CD4-positive, alpha-beta T cell treated with Interleukin-17A for 1 hour (primary cell): ENCODE results near the gene IGFL1.
"Not testable (repeated sequence)": the region's sequence is repeated elsewhere in the genome, so short reads cannot be mapped to it uniquely, and the experiment has no call there.

ENCODE experiments used
- DNase-seq: peaks from one replicate; pipeline ENCODE4 v3.0.0-alpha.2; 2020

The IGFL1 gene

GRCh38 chr19:46202872-46203860 is 26.4 kb upstream of the IGFL1 start:
- no peak for DNase-seq

- DNase-seq = no peak
These were observed 25.5 kb upstream of the IGFL1 start for GRCh38 chr19:46204008-46204407.

- no peak for DNase-seq
These were observed 24.2 kb upstream of the IGFL1 start for GRCh38 chr19:46205183-46205984.

- DNase-seq = no peak
These were observed 23.4 kb upstream of the IGFL1 start for GRCh38 chr19:46206176-46206575.

- DNase-seq = no peak
These were observed 22.9 kb upstream of the IGFL1 start for GRCh38 chr19:46206682-46207081.

- not testable (repeated sequence) for DNase-seq
These were observed 21.7 kb upstream of the IGFL1 start for GRCh38 chr19:46207858-46208257.

- DNase-seq = no peak
These were observed 20.5 kb upstream of the IGFL1 start for GRCh38 chr19:46209051-46209450.

GRCh38 chr19:46209472-46209871 is 20.1 kb upstream of the IGFL1 start:
- no peak for DNase-seq

GRCh38 chr19:46210669-46211068 is 18.9 kb upstream of the IGFL1 start:
- DNase-seq = no peak

GRCh38 chr19:46211201-46211881 is 18.2 kb upstream of the IGFL1 start:
- no peak for DNase-seq

- not testable (repeated sequence) for DNase-seq
These were observed 16.9 kb upstream of the IGFL1 start for GRCh38 chr19:46212592-46212991.

GRCh38 chr19:46213156-46213555 is 16.4 kb upstream of the IGFL1 start:
- DNase-seq = no peak

GRCh38 chr19:46213806-46214205 is 15.7 kb upstream of the IGFL1 start:
- no peak for DNase-seq

GRCh38 chr19:46216612-46217011 is 12.9 kb upstream of the IGFL1 start:
- no peak for DNase-seq

GRCh38 chr19:46217476-46217875 is 12.1 kb upstream of the IGFL1 start:
- DNase-seq = no peak

- DNase-seq = no peak
These were observed 11.4 kb upstream of the IGFL1 start for GRCh38 chr19:46218160-46218559.

GRCh38 chr19:46220038-46220615 is 9.4 kb upstream of the IGFL1 start:
- DNase-seq = no peak

GRCh38 chr19:46221152-46221551 is 8.4 kb upstream of the IGFL1 start:
- DNase-seq = no peak

- no peak for DNase-seq
These were observed 7.4 kb upstream of the IGFL1 start for GRCh38 chr19:46221981-46222610.

- DNase-seq = not testable (repeated sequence)
These were observed 5.8 kb upstream of the IGFL1 start for GRCh38 chr19:46223787-46224186.

- DNase-seq = no peak
These were observed 4.8 kb upstream of the IGFL1 start for GRCh38 chr19:46224773-46225172.

GRCh38 chr19:46225558-46226004 is 4.0 kb upstream of the IGFL1 start:
- peak; percentile 4 for DNase-seq
